ENCODE measurements around the gene B4GALNT2.
"Not testable (repeated sequence)": the region's sequence is repeated elsewhere in the genome, so short reads cannot be mapped to it uniquely, and the experiment has no call there.

B4GALNT2 gene, protein sequence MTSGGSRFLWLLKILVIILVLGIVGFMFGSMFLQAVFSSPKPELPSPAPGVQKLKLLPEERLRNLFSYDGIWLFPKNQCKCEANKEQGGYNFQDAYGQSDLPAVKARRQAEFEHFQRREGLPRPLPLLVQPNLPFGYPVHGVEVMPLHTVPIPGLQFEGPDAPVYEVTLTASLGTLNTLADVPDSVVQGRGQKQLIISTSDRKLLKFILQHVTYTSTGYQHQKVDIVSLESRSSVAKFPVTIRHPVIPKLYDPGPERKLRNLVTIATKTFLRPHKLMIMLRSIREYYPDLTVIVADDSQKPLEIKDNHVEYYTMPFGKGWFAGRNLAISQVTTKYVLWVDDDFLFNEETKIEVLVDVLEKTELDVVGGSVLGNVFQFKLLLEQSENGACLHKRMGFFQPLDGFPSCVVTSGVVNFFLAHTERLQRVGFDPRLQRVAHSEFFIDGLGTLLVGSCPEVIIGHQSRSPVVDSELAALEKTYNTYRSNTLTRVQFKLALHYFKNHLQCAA

DNA sequence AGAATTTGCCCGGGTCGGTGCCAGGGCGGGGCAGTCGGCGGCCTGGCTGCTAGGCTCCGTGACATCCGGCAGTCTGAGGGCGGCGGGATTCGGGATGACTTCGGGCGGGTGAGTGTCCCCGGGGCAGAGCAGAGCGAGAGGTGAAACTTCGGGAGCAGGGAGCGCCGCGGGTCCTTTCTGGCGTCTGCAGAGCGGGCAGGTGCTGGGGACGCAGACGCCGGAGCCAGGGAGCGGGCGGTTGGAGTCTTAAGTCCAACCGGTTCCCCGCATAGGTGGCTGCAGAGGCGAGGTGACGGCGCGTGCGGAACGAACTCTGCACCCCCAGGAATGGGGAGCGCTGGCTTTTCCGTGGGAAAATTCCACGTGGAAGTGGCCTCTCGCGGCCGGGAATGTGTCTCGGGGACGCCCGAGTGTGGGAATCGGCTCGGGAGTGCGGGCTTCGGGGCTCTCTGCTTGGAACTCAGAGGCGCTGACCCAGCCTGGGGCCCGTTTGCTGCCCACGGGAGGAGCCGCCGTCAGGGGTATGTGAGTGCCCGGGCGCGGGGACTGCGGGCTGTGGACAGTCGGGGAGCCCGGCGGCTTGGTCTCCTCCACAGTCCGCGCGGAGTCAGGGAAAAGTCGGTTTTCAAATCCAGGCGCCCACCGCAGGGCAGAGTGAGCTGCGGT is at the start of gene B4GALNT2:
TSS of gene B4GALNT2 (plus strand) at position 71 of the 666 bp plus-strand sequence. CDS start at position 95, 24 bp downstream.
- DNase-seq: no peak

DNA sequence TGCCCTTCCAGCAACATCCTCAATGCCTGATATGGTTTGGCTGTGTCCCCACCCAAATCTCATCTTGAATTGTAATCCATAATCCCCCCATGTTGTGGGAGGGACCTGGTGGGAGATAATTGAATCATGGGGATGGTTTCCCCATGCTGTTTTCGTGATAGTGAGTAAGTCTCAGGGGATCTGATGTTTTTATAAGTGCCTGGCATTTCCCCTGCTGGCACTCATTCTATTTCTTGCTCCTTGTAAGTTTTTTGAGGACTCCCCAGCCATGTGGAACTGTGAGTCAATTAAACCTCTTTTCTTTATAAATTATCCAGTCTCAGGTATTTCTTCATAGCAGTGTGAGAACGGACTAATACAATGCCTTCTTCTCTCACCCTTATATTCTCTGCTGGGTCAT is 47.5 kb upstream of the B4GALNT2 start:
- not testable (repeated sequence) for DNase-seq

DNA sequence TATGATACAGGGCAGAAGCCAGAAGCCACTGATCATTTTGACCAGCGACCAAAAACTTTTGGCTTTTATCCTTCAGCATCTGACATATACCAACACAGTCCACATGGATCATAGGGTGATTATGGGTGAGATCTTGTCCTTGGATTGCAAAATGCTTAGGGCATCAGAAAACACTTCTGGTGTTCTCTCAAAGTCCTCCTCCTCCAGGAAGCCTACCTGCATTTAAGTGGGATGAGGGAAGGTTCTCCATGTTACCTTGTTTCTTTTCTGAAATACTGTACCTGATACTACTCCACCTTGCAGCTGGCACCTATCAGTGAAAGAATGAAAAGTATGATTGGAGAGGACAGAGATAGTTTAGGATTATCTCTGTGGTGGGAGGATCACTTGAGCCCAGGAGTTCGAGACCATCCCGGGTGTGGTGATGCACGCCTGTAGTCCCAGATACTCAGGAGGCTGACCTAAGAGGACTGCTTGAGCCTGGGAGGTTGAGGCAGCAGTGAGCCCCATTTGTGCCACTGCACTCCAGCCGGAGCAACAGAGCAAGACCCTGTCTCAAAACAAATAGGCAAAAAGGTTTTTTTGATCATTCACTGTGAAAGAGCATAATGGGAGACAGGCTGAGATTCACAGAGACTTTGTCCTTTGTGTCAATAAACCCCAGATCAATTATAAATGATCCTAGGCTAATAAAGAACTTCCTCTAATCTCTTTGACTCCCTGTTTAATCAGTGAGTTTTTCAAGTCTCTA is 46.8 kb upstream of the B4GALNT2 start:
- no peak for DNase-seq

DNA sequence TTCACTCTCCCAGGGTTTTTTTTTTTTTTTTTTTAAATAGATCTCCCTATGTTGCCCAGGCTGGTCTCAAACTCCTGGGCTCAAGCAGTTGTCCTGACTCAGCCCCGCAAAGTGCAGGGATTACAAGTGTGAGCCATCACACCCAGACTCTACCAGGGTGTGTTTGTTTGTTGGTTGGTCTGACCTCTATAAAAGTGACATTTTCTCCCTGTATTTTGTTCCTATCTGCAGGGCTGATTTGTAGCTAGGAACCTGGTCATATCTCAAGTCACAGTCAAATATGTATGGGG is 46.3 kb upstream of the B4GALNT2 start:
- no peak for DNase-seq

DNA sequence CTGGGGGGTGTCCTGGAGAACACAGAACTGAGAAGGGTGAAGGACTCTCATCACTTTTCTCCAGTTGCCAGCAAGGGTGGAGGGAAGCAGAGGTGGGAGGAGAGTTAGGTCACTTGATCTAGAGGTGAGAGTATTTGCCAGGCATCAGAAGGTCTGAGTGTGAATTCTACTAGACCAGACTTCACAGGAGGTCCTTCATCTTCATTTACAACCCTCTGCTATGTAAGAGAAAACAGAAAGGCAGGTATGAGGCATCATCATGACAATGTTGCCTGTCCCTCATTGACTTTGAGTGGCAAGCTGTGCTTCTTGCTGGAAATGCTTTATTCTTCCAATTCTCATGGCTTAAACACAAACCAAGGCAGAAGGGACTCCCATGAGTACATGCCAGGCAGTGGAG is 45.9 kb upstream of the B4GALNT2 start:
- DNase-seq: no peak

DNA sequence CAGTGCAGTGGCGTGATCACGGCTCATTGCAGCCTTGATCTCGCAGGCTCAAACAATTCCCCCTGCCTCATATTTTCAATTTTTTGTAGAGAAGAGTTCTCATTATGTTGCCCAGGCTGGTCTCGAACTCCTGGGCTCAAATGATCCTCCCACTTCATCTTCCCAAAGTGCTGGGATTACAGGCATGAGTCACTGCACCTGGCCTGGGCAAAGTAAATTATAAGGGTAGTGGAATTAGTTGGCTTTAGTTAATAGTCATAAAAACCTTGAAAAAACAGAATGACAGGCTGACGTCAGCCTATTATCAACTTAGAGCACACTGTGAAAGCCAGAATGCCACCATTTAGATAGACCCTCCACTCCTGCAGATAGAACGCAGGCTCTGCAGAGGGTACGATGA is 43.5 kb upstream of the B4GALNT2 start:
- no peak for DNase-seq

DNA sequence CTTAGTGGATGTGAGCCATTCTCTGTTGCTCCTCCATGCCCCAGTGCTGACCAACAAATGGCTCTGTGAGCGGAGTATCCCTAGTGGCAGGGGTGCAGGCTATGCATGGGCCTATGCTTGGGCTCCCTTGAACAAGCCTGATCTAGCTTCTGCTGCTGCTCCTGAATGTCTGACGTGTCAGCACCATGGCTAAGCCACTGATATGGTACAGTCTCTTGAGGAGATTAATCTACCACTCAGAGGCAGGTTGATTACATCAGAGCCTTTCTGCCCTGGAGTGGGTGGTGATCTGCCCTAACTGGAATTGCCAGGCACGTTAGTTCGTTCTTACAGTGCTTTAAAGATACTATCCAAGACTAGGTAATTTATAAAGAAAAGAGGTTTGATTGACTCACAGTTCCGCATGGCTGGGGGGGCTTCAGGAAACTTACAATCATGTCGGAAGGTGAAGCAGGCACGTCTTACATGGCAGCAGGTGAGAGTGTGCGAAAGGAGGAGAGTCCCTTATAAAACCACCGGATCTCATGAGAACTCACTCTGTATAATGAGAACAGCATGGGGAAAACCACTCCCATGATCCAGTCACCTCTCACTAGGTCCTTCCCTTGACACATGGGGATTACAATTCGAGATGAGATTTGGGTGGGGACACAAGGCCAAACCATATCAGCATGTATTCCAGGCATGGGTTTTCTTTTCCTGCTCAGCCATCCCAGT is 41.5 kb upstream of the B4GALNT2 start:
- no peak for DNase-seq

DNA sequence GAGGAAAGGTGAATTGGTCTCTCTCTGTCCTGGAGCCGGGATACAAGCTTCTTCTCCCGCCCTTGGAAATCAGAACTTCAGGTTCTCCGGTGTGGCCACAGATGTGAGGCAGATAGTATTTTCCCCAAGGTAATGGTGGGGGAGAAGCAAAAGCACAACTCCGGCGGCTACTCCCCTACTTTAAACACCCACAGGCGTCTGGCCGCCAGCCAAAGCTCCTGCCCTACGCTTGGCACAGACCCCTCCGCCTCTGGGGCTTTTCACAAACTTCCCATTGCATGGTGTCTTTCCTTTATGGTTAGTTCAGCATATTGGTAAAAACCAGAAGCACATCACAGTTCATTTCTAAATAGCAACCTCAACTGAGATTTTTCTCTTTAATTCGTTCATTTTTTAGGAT is 39.4 kb upstream of the B4GALNT2 start:
- DNase-seq: no peak

DNA sequence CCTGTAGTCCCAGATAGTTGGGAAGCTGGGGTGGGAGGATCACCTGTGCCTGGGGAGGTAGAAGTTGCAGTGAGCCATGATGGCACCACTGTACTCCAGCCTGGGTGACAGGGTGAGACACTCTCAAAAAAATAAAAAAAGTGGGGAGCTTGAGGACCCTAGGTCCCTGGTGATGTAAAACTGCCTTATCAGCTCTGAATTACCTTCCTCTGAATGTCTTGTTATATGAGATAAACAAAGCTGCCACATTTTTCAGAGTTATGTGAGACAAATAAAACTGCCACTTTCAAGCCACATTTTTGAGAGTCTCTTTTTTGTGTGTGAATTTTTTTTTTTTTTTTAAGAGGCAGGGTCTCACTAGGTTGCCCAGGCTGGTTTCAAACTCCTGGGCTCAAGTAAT is 32.0 kb upstream of the B4GALNT2 start:
- no peak for DNase-seq

DNA sequence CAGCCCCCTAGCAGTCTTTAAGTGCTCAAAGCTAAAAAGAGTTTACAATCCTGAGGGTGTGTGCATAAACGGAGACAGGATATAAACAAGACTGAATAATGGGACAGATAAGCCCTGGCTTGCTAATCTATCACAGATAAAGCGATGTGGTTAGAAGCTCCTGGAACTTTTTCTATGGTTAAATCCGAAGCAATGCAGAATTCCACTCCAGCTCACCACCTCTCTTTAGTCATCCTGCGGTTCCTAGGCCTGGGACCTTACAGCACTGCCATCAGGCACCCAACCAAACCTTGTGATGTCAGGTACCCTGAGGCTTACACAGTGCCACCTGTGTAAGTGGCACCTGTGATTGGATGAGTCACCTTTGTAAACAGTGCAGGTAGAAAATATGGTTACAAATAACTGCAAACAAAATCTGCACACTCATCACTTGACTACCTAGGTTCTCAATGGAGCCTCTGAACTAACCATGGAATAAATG is 31.5 kb upstream of the B4GALNT2 start:
- no peak for DNase-seq

DNA sequence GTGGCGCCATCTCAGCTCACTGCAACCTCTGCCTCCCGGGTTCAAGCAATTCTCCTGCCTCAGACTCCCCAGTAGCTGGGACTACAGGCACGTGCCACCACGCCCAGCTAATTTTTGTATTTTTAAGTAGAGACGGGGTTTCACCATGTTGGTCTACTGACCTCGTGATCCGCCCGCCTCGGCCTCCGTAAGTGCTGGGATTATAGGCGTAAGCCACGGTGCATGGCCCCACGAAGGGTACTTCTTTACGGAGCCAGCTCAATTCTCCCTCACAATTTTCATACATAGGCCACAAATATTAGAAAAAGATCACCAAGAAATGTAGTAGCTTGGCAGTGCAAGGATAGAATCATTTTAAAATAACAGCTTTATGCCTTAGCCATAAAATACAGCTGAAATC is 29.2 kb upstream of the B4GALNT2 start:
- not testable (repeated sequence) for DNase-seq

DNA sequence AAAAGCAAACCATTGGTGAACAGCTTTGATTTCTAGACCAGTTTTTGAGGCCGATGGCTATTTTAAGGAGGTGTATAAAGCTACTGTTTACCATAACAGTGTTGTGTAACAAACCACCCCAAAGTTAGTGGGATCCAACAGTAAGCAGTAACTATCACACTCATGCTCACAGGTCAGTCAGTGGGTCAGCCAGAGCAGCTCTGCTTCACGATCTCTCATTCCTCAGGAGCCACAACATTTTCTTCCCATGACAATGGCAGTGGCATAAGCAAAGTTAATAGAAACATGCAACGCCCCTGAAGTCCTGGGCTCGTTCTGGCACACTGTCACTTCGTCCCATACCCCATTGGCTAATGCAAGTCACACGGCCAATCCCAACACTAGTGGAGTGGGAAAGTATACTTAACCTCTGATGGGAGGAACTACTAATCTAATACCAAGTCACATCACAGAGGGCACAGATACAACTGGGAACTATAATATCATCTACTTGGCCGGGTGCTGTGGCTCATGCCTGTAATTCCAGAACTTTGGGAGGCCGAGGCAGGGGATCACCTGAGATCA is 28.0 kb upstream of the B4GALNT2 start:
- DNase-seq: no peak

DNA sequence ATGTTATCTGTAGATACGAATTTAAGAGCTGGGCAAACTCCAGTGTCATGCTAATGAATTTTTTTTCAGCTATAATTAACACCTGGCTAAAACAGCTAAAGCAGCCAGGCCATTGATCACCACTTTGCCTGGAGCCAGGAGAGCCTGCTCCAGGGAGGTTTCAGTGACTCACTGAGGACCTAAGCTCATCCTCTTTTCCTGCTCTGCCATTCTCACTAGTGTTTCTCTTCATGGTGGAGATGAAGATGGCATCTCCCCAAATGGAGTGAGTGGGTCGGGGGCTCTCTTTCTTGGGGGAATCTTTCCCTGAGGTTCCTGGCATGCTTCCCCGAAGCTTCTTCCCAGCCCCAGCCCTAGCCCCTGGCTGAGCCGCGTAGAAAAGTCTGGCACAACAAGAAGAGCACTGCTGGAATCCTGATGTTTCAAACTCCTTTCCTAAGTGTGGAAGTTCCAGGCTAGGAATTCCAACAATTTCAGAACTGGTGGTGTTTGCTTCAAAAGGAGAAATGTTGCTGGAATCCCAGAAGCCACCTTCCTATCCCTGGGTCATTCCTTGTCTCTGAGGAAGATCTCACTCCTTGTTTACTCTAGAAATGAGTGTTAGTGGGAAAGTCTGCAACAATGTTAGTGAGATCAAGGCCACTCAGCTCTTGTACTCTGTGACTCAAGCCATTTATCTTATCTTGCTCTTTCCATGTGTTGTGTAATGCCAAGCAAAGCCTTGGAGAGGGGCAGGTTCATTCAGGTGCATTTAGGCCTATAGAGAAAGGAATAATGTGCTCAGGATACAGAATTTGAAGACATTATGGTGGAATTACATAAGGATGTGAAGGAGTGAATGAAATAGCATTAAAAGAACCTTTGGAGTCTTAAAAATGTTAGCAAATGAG is 26.0 kb upstream of the B4GALNT2 start:
- DNase-seq: no peak

DNA sequence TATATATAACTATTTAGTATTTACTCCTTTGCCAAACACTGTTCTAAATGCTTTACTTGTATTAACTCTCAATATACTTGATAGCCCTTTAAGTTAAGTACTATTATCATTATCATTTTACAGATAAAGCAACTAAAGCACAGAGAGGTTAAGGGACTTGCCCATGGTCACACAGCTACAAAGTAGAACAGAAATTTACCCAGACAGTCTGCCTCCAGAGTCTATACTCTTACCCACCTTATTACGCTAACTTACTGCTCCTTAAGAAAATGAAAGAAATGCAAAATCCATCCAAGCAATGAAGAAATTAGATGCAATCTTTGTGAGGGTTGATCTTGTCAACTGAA is 25.4 kb upstream of the B4GALNT2 start:
- no peak for DNase-seq

DNA sequence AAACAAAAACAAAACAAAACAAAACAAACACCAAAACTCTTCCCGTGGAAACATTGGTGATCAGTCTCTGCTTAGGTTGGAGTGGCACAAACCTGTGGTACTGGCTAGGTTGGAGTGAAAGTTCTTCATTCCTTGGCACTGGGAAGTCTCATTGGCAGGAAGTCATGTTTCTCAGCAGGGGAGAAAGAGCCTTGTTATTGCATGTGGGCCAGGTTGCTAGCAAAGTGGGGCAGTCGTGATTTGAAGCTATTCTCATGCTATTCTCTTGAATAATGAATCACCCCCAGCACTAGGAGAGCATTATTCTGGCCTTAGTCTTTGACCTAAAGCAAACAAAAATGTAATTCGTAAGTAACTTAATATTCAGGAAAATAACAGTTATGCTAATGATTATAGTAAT is 24.3 kb upstream of the B4GALNT2 start:
- DNase-seq: no peak

DNA sequence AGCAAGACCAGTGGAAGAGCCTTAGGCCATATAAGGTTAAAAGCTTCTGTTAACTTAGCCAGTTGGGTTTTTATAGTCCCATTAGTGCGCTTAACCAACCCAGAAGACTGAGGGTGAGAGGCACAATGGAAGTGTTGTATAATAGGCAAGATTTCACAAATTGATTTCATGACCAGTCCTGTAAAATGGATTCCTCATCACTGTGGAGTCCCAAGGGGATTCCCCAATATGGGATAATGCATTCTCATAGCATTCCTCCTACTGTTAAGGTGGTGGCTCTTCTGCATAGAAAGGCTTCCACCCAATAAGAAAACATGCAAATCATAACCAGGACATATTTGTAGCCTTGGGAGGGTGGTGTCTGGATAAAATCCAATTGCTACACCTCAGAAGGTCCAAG is 22.1 kb upstream of the B4GALNT2 start:
- DNase-seq: no peak

DNA sequence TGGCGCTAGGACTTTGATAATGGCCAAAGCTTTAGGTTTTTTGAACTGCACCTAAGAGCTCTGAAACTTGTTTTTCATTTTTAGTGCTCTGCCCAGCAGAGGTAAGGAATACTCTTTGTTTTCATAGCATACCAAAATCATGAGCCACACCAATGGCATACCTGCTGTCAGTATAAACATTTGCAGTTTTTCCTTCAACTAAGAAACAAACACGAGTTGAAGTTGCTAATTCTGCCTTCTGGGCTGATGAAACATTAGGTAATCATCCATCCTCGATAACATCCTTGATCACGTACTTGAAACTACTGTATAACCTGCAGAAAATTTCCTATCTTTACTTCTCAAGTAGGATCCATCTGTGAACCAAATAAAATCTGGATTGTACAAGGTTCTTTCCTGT is 20.6 kb upstream of the B4GALNT2 start:
- no peak for DNase-seq

DNA sequence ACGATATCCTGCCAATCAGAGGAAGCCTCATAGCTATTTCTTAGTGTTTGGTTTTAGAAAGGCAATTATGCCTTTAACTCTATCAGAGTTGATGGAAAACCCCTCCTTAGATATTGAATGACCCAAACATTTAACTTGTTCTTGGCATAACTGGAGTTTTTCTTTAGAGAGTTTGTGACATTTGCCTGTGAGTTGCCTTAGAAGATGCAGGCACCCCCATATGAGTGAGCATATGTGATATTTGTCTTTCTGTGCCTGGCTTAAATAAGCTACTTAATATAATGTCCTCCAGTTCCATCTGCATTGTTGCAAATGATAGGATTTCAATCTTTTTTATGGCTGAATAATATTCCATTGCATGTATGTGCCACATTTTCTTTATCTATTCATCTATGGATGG is 19.6 kb upstream of the B4GALNT2 start:
- no peak for DNase-seq

DNA sequence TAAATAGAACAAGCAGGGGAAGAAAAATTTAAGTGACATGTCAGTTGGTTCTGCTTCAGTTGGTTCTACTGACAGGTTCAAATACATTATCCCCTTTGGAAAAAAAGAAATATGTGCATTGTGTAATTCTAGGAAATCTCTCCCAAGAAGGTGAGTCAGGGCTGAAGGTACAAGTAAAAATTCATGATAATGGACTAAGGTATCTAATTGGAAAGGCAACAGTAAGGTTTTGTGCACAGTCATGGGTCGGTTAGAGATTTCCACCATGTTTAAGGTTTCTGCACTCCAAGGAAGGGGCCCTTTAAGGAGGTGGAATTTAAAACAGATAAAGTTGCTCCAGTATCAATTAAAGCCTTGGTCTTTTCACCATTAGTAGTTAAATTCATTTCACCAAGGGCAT is 17.9 kb upstream of the B4GALNT2 start:
- no peak for DNase-seq

DNA sequence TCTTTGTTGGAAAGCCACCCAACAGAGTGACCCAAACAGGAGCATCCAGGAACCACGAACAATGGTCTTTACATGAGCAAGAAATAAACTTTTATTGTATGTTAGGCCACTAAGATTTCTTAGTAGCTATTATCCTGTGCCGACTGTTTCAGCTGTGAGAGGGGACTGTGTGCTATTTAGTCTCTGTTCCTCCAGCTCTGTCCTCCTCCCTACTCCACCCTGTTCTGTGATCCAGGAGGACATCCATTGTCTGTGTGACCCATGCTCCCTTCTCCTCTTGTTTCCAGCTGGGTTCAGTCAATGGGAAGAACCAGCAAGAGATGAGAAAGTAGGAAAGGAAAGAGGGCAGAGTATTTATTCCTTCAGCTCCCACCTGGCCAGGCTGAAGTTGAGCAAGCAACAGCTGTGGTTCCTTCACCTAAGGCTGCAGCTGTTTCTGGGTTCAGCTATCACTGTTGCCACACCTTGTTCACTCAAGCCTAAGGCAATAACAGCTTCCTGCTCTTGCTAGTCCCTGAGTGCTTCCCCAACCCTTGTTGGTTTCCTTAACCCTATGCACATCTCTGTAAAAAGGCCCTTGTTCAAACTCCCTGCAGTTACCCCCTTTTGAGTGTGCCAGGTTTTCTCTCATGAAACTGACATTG is 14.9 kb upstream of the B4GALNT2 start:
- no peak for DNase-seq

DNA sequence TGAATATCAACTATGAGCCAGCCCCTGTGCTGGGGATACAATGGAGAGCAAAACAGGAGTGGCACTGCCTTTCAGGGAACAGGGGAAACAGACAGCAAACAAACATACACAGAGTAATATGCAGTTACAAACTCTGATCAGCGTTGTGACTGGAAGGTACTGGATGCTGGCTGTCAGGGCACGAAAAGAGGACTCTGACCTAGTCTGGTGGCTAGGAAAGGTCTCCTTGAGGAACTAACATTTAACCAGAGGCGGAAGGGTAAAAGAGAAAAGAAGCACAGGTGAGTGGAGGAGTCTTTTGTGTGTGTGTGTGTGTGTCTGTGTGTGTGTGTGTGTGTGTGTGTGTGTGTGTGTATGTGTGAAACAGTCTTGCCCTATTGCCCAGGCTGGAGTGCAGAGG is 12.4 kb upstream of the B4GALNT2 start:
- DNase-seq: no peak
